Mammary epithelial cell (primary cell): ENCODE data around the gene PASK.

Experiments used
- EZH2 ChIP-seq: IDR thresholded peaks from 2 replicates; pipeline ENCODE4 v1.6.1; 2012; ENCODE audit warnings: low read length, inconsistent platforms, borderline replicate concordance
- TF ChIP-seq, protein P1 (sequence below), 2 donors: IDR thresholded peaks in 1 of 2; conservative IDR thresholded peaks in 1 of 2; 2 replicates each; pipeline ENCODE4 v1.5.1; 2011 to 2012; ENCODE audit warnings: inconsistent platforms in 2 of 2, low read length in 2 of 2, mild to moderate bottlenecking in 2 of 2, control low read depth in 1 of 2, low read depth in 1 of 2; ENCODE audit not compliant: insufficient read depth in 1 of 2; ENCODE audit errors: extremely low read depth in 1 of 2

DNA sequence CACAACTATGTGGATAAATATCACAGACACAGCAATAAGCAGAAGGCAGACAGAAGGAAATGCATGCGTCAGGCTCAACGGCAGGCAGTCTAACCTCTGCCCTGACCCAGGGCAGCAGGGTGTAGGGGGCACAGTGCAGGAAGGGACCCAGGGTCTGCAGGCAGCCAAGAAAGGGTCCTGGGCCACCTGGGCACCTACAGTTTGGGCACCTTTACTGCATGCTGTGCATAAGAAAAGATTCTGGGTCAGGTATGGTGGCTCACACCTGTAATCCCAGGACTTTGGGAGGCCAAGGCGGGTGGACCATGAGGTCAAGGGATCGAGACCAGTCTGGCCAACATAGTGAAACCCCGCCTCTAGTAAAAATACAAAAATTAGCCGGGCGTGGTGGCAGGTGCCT, 17.7 kb downstream of the PASK start:
- TF ChIP-seq, protein P1, sequence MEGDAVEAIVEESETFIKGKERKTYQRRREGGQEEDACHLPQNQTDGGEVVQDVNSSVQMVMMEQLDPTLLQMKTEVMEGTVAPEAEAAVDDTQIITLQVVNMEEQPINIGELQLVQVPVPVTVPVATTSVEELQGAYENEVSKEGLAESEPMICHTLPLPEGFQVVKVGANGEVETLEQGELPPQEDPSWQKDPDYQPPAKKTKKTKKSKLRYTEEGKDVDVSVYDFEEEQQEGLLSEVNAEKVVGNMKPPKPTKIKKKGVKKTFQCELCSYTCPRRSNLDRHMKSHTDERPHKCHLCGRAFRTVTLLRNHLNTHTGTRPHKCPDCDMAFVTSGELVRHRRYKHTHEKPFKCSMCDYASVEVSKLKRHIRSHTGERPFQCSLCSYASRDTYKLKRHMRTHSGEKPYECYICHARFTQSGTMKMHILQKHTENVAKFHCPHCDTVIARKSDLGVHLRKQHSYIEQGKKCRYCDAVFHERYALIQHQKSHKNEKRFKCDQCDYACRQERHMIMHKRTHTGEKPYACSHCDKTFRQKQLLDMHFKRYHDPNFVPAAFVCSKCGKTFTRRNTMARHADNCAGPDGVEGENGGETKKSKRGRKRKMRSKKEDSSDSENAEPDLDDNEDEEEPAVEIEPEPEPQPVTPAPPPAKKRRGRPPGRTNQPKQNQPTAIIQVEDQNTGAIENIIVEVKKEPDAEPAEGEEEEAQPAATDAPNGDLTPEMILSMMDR (conservative IDR thresholded peaks at IDR 0.05 in 1 of 2, IDR thresholded peaks at IDR 0.05 in 1 of 2; ENCODE audit: extremely low read depth in 1 of 2, insufficient read depth in 1 of 2, low read depth in 1 of 2, low read length in 2 of 2), result no peak
- no peak for TF ChIP-seq EZH2
